GM19395 (cell line): ENCODE data around the gene NOC4L.
"Not testable (repeated sequence)": the region's sequence is repeated elsewhere in the genome, so short reads cannot be mapped to it uniquely, and the experiment has no call there.

Experiments
- ATAC-seq: cut with Tn5 transposase; IDR thresholded peaks from one replicate; pipeline ENCODE4 v1.9.1; 2021; ENCODE audit warnings: mild to moderate bottlenecking, moderate library complexity; ENCODE audit not compliant: unreplicated experiment

The NOC4L gene

DNA sequence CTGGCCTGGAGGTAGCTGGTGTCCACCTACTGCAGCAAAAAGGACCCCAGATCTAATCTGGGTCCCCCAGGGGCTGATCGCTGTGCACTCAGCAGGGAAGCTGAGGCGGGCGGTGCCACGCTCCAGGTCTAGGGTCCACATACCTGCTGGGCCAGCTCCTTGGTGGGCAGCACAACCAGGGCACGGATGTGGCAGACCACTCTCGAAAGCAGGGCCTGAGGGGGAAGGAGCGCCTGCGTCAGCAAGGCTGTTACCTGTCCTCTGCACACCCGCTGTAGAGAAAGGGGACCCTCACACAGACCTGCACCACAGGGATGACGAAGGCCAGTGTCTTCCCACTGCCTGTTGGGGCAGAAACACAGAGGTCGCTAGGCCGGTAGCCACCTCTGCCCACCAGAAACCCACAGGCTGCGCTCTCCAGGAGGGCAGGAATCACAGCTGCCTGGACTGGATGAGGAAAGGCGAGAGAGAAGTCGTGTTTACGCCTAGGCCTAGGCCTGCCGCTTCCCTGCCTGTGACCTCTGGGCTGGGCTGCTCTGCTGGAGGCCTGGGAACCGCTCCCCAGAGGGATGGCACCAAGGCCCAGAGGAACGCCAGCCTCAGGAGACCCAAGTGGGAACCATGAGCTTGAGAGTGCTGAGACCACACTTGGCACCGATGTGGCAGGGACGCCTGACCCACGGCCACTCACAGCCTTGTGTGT lies 2.1 kb upstream of the NOC4L start:
- ATAC-seq: no peak

DNA sequence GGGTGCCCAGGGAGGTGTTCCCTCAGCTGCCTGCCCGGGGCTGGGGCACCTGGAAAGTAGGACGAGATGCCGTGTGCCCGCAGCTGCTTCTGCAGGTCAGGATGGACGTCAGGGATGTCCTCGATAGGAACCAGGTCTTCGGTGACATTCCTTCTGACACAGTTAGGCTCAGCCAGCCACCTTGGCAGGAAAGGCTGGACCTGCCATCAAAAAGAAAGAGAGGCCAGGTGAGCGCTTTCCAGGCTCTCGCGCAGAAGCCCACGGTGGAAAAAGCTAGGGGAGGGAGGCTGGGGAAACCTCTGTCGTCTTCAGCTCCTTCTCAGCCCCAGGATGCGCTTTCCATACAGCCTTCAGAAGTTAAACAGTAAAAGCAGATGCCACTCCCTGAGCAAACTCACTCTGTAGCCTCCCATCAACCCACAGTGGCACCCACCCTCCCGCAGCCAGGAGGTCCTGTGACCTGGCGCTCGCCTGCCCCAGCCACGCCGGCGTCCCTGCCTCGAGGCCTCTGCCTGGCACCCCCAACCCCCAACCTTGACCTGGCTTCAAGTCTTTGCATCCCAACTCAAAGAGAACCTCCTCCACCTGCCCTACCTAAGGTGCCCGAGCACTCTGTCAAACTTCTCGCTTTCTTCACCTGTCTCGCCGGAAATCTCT lies 1.4 kb upstream of the NOC4L start:
- no peak for ATAC-seq

DNA sequence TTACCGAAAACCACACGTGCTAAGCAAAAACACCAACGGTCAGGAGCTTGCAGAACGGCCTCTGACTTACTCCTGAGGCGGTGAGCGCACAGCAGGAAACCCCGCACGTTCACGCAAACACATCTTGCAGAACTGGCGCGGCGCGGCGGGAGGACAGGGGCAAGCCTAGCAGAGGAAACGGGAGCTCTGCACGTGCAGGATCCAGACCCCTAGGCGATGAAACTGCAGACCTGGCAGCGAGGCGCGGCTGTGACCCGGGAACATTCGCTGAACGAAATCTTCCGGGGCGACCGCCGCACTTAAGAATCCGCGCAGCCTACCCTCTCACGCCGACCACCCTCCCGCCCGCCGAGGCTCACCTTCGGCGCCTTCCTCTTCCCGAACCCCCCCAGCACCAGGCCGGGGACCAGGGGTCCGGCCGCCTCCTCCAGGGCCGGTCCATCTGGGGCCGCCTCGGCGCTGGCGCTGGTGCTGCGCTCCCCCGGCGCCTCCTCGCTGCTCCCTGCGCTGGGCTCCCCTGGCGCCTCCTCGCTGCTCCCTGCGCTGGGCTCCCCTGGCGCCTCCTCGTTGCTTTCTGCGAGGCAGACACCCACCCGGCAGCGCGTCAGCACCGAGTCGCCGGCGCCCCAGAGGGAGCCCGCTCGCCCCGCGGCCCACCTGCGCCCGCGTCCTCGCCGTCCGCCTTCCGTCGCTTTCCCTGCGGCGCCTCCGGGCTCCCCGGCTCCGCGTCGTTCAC lies 753 bp upstream of the NOC4L start:
- ATAC-seq: peak; percentile 29

DNA sequence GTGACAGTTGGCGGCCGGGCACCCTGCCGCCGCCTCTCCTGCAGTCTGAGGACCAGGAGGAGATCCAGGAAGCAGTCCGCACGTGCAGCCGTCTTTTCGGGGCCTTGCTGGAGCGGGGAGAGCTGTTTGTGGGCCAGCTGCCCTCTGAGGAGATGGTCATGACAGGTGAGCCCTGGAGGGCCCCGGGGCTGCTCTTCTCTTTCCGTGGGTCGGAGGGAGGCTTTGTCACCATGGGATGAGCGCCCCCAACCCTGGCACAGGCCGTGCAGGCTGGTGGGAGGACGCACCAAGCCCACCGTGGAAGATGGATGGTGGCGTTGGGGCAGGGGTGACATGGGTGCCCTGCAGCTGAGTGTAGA lies 532 bp downstream of the NOC4L start:
- ATAC-seq: no peak

DNA sequence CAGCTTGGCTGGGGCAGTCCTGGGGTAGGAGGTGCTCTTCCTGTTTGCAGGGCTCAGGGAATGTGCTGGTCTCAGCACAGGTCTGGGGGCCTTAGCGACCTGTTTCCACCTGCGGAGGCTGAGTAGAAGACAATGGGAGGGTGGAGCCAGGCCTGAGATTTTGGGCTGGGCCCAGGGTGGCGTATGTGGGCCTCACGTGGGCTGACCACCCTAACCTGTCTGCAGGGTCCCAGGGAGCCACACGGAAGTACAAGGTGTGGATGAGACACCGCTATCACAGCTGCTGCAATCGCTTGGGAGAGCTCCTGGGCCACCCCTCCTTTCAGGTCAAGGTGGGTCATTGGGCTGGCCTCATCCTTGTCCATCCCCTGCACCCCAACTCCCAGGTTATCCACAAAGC lies 1.1 kb downstream of the NOC4L start:
- ATAC-seq: no peak

DNA sequence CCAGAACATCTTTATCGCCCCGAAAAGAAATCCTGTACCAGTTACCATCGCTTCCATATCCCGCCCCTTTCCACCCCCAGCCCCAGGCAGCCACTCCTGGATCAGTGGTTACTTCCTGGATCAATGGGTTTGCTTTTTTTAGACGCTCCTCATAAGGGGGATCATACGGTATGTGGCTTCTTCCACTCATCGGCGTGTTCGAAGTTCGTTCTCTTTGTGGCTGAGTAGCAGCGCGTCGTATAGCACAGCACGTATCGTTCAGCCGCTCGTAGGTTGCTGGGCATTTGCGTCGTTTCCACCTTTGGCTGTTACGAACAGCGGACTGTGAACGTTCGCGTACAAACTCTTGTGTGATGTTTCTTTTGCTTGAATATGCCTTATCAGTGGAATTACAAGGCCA lies 1.8 kb downstream of the NOC4L start:
- no peak for ATAC-seq

DNA sequence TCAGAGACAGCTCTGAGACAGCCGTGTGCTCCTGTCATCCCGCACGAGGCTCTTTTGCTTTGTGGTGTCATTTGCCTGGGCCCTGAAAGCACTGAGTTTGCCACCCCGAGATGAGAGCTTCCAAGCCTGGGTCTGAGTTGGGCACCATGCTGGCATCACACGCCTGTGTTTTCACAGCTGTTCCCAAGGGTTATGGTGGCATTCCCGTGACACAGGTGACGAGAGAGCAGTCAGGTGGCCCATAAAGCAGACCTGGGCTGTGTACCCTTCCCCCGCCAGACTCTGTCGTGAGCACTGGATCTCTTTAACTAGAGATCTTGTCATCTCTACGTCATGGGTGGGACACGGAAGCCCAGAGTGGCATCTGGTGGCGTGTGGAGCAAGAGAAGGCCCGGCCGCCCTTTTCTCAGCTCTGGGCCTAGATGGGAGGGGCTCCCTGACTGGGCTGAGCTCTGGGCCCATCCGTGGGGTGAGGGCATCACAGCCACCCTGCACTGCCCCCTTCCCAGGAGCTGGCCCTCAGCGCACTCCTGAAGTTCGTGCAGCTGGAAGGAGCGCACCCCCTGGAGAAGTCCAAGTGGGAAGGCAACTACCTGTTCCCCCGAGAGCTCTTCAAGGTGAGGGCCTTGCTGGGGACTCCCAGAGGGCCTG lies 2.6 kb downstream of the NOC4L start:
- ATAC-seq: no peak

DNA sequence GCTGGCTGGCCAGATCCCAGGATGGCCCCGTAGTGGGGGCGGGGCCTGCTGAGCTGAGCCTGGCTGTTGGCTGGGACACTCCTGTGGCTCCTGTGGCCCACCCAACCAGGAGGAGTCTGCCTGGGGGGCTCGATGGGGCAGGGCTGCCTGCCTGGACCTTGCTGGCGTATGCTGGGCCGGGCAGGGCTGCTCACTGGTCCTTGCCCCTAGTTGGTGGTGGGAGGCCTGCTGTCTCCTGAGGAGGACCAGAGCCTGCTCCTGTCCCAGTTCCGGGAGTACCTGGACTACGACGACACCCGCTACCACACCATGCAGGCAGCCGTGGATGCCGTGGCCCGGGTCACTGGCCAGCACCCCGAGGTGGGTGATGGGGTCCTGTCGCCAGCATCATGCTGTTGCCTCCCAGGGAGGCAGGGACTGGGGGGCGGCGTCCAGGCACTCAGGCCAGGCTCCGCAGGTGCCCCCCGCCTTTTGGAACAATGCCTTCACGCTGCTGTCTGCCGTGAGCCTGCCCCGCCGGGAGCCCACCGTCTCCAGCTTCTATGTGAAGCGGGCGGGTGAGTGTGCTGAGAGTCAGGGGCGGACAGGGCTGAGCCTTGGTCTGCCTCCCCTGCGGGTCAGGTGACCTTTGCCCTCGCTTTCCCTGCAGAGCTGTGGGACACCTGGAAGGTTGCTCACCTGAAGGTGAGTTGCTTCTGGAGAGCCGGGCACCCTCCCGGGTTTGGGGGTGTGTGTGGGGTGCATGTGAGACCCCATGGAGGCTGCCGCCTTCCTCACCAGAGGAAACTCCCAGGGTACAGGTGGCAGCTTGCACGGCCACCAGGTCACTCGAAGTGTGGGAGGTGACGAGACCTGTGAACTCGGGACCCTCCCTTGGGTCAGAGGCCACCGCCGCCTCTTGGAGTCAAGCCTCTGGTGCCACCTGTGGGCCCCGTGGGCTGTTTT lies 3.4 kb downstream of the NOC4L start:
- no peak for ATAC-seq

DNA sequence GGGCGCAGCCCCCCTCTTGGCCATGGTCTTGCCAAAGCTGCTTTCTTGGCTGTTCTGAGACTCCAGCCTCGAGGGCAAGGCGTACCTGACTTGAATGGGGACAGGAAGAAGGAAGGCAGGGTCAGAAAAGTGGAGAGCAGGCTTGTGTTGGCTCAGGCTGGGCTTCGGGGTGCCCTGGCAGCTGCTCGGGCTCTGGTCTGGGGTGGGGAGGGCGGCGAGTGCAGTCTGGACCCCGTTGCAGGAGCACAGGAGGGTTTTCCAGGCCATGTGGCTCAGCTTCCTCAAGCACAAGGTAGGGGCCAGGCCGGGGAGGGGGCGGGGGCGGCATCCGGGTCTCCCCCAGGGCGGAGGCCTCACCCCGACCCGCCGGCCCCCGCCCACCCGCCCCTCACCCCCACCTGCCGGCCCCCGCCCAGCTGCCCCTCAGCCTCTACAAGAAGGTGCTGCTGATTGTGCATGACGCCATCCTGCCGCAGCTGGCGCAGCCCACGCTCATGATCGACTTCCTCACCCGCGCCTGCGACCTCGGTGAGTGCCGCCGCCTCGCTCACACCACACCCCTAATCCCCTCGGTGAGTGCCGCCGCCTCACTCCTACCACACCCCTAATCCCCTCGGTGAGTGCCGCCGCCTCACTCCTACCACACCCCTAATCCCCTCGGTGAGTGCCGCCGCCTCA lies 4.2 kb downstream of the NOC4L start:
- no peak for ATAC-seq

DNA sequence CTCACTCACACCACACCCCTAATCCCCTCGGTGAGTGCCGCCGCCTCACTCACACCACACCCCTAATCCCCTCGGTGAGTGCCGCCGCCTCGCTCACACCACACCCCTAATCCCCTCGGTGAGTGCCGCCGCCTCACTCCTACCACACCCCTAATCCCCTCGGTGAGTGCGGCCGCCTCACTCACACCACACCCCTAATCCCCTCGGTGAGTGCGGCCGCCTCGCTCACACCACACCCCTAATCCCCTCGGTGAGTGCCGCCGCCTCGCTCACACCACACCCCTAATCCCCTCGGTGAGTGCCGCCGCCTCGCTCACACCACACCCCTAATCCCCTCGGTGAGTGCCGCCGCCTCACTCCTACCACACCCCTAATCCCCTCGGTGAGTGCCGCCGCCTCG lies 5.3 kb downstream of the NOC4L start:
- not testable (repeated sequence) for ATAC-seq

DNA sequence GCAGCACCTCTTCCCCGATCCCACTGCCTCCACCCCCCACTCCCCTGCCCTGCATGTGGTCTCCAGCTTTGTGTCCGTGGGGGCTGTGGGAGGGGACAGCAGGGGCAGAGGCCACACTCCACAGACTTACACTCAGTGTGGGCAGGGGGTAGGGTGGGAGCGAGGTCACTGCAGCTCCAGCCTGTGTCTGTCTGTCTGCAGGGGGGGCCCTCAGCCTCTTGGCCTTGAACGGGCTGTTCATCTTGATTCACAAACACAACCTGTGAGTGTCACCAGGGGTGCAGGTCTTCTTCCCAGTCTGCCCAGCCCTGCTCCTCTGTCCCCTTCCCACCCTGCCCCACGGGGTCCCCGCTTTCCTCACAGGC lies 6.5 kb downstream of the NOC4L start:
- no peak for ATAC-seq

DNA sequence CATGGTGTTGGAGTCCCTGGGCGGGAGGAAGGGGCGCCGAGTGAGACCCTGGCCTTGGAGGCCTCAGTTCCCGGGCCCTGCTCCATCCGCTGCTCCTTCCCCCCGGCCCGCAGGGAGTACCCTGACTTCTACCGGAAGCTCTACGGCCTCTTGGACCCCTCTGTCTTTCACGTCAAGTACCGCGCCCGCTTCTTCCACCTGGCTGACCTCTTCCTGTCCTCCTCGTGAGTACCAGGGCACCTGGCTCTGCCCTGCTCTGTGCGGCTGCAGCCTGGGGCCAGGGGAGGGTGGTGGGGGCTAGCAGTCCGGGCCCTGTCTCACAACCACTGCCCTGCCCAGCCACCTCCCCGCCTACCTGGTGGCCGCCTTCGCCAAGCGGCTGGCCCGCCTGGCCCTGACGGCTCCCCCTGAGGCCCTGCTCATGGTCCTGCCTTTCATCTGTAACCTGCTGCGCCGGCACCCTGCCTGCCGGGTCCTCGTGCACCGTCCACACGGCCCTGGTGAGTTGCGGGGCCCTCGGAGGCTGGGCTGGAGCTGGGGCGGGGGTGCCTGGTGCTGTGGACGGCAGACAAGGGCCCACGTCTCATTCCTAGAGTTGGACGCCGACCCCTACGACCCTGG lies 7.0 kb downstream of the NOC4L start:
- ATAC-seq: no peak

DNA sequence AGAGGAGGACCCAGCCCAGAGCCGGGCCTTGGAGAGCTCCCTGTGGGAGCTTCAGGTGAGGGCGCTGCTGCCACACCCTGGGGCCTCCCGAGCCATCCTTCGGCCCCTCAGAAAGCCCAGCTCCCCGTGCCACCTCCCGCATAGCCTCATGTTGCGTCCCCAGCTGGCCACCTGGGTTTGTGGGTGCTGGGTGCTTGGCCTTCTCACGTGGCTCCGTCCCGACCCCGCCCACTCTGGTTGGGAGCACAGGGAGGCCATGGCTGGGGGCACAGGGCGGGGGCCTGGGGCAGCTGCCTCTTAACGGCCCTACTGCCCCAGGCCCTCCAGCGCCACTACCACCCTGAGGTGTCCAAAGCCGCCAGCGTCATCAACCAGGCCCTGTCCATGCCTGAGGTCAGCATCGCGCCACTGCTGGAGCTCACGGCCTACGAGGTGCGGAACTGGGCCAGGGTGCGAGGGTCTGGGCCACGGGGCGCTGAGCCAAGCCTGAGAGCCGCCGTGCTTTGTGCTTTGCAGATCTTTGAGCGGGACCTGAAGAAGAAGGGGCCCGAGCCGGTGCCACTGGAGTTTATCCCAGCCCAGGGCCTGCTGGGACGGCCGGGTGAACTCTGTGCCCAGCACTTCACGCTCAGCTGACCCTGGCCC lies 7.6 kb downstream of the NOC4L start:
- ATAC-seq: no peak

DNA sequence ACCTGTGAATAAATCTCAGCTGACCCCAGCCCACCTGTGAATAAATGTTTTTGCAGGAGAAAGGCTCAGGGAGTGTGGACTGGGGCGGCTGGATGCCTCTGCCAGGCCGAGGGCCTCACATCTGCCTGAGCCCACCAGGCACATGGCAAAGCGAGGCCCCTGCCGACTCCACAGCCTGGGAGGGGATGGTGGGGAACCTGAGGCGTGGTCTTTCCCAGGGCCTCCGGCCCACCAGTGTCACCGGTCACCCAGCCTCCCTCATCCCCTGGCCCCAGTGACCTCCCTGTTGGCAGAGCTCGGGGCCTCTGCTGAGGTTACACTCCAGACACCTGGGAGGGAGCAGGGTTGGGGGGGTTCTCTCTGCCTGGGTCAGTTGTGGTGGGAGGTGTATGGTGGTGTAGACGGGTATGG lies 8.2 kb downstream of the NOC4L start:
- ATAC-seq: no peak

DNA sequence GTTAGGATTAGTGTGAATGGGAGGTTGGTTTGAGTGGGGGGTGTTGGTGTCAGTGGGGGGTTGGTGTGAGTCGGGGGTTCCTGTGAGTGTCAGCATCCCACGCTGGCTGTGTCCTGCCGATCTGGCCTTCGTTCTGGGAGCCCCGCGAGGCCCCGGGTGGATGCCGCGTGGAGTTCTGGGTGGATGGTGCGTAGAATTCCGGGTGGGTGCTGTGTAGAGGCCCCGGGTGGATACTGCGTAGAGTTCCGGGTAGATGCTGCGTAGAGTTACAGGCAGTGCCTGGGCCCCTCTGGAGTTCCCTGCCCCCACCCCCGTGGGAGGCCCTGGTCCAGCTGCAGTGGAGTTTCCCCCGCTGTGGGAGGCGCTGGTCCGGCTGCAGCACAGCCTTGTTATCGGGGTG lies 8.7 kb downstream of the NOC4L start:
- no peak for ATAC-seq

DNA sequence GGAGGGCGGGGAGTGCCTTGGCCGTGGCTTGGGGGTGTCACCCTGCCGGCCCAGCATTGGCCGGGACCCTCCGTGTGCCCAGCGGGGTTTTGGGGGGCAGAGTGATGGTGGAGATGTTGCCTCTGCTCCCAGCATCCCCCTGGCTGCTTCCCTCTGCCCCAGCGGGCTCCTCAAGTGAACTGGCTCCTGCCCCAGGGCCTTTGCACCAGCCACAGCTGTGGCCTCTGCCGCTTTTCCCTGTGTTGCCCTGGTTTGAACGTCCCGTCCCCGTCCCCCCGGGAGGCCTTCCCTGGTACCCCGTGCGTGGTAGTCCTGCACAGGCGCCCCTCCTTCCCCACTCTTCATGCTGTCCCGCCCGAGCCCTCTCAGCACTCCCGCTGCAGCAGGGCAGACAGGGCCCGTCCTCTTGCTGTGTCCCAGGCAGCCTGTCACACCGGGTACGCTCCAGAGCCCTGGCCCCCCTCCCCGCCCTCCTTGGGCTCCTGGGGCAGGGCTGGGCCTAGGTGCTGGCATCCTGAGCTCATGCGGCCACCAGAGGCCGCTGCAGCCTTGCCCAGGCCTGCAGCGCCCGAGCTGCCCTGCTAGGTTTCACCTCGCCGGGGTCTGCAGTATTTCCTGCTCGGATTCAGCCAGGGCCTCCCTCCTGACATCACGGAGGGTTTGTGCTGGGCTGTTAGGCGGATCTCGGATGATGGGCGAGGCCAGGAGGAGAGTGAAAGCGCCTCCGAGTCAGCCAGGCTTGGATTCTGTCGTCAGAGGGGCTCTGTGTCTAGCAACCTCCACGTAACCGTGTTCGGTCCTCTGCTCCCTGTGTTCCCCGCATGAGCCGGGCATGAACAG lies 9.5 kb downstream of the NOC4L start:
- ATAC-seq: peak; percentile 85

DNA sequence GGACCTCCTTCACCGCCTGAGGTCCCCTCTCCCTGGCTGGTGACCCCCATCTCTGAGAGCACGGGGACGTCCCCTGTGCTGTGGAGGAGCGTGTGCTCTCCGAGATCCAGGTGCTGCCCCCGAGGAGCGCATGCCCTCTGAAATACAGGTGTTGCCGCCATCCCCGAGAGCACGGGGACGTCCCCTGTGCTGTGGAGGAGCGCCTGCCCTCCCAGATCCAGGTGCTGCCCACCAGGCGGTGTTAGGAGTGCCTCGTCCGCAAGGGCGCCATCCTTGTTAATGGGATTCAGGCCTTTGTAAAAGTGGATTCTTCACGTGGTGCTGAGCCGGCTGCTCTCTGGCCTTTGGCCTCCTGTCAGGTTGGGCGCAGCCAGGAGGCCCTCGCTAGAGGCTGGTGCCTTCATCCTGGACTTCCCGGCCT lies 10.1 kb downstream of the NOC4L start:
- ATAC-seq: peak; percentile 49
